K562 (cell line): ENCODE results near the gene COL9A3.

Source experiments
- BHLHE40 ChIP-seq: IDR thresholded peaks from 2 replicates; pipeline ENCODE4 v1.6.1; 2011; ENCODE audit warnings: low read length, improper control_type of control experiment
- CBX3 ChIP-seq, 2 experiments: IDR thresholded peaks; 1 replicate in 1 of 2; 2 replicates in 1 of 2; pipeline ENCODE4 v1.6.1; 2012; ENCODE audit warnings: inconsistent platforms in 2 of 2, low read length in 2 of 2, borderline replicate concordance in 1 of 2, control low read depth in 1 of 2
- CTCF ChIP-seq, 3 experiments: IDR thresholded peaks in 2 of 3; conservative IDR thresholded peaks in 1 of 3; 2 replicates each; pipeline ENCODE4 v1.5.1; 2011 to 2012; ENCODE audit warnings: low read length in 3 of 3, mild to moderate bottlenecking in 3 of 3, control low read depth in 2 of 3, improper control_type of control experiment in 1 of 3, inconsistent platforms in 1 of 3, low read depth in 1 of 3, mixed read lengths in 1 of 3, moderate library complexity in 1 of 3; ENCODE audit not compliant: insufficient read depth in 2 of 3
- EZH2 ChIP-seq: IDR thresholded peaks from 2 replicates; pipeline ENCODE4 v1.6.1; 2012; ENCODE audit warnings: low read depth, mild to moderate bottlenecking, inconsistent platforms, low read length, borderline replicate concordance
- FIP1L1 ChIP-seq: fragments of 200-400 bp; formaldehyde crosslinking; IDR thresholded peaks from 2 replicates; pipeline ENCODE4 v1.6.1; 2018; ENCODE audit warnings: mild to moderate bottlenecking, low read depth, low read length; ENCODE audit not compliant: poor library complexity, severe bottlenecking
- FOXJ2 ChIP-seq: fragments of 200-800 bp; sonication (Bioruptor generic); IDR thresholded peaks from 2 replicates; pipeline ENCODE4 v1.6.1; 2016; ENCODE audit warnings: missing genetic modification characterization, missing compliant biosample characterization
- POLR2A ChIP-seq: fragments of 450-650 bp; conservative IDR thresholded peaks from 2 replicates; pipeline ENCODE4 v1.6.1; 2016
- POLR2AphosphoS5 ChIP-seq: IDR thresholded peaks from 2 replicates; pipeline ENCODE4 v1.6.1; 2011; ENCODE audit warnings: mild to moderate bottlenecking, low read depth, low read length, moderate library complexity; ENCODE audit not compliant: control insufficient read depth, insufficient read depth
- POU5F1 ChIP-seq: fragments of 150-350 bp; IDR thresholded peaks from 2 replicates; pipeline ENCODE4 v1.6.1; 2014; ENCODE audit warnings: borderline replicate concordance, low read length, low read depth, mild to moderate bottlenecking; ENCODE audit not compliant: partially characterized antibody
- RAD21 ChIP-seq, 2 experiments: fragments of 250-450 bp in 1 of 2; fragments of 450-650 bp in 1 of 2; sonication (Bioruptor Pico) in 1 of 2; formaldehyde crosslinking in 1 of 2; IDR thresholded peaks in 1 of 2; conservative IDR thresholded peaks in 1 of 2; 2 replicates each; pipeline versions ENCODE4 v1.4.0 to v1.8.0; 2020 to 2022; ENCODE audit warnings: mild to moderate bottlenecking in 2 of 2, moderate library complexity in 1 of 2
- RBM22 ChIP-seq: fragments of 200-400 bp; formaldehyde crosslinking; IDR thresholded peaks from 2 replicates; pipeline ENCODE4 v1.6.1; 2018; ENCODE audit warnings: low read length, low read depth; ENCODE audit not compliant: poor library complexity, severe bottlenecking
- SPI1 ChIP-seq: IDR thresholded peaks from 2 replicates; pipeline ENCODE4 v1.6.1; 2011; ENCODE audit warnings: low read depth, low read length, control low read depth, borderline replicate concordance
- TAF1 ChIP-seq: IDR thresholded peaks from 2 replicates; pipeline ENCODE4 v1.6.1; 2011; ENCODE audit warnings: mild to moderate bottlenecking, low read length, moderate library complexity; ENCODE audit not compliant: insufficient read depth, control insufficient read depth, severe bottlenecking; ENCODE audit errors: extremely low read depth
- YY1 ChIP-seq, 3 experiments: IDR thresholded peaks; 2 replicates each; pipeline ENCODE4 v1.6.1; 2011; ENCODE audit warnings: low read length in 2 of 3, mild to moderate bottlenecking in 2 of 3, moderate library complexity in 2 of 3, borderline replicate concordance in 1 of 3, control low read depth in 1 of 3, low read depth in 1 of 3; ENCODE audit not compliant: insufficient read depth in 3 of 3, insufficient replicate concordance in 2 of 3, control insufficient read depth in 1 of 3, insufficient read length in 1 of 3; ENCODE audit errors: extremely low read depth in 1 of 3

- TF ChIP-seq CTCF (IDR thresholded peaks at IDR 0.05 in 2 of 3, conservative IDR thresholded peaks at IDR 0.05 in 1 of 3; ENCODE audit: insufficient read depth in 2 of 3, low read depth in 1 of 3, low read length in 3 of 3): no peak
- TF ChIP-seq POLR2AphosphoS5: no peak
- no peak for TF ChIP-seq TAF1
- no peak for TF ChIP-seq FOXJ2 (tag)
- no peak for TF ChIP-seq RBM22
- TF ChIP-seq RAD21 (CRISPR knock-in tag; conservative IDR thresholded peaks at IDR 0.05 in 1 of 2, IDR thresholded peaks at IDR 0.05 in 1 of 2): no peak
- TF ChIP-seq BHLHE40: no peak
- no peak for TF ChIP-seq POU5F1
- no peak for TF ChIP-seq POLR2A
- TF ChIP-seq CBX3 (IDR thresholded peaks at IDR 0.05; ENCODE audit: borderline replicate concordance in 1 of 2, low read length in 2 of 2): no peak
- TF ChIP-seq FIP1L1: no peak
- no peak for TF ChIP-seq EZH2
- no peak for TF ChIP-seq SPI1
- TF ChIP-seq YY1 (IDR thresholded peaks at IDR 0.05; ENCODE audit: borderline replicate concordance in 1 of 3, control insufficient read depth in 1 of 3, extremely low read depth in 1 of 3, insufficient read depth in 3 of 3, insufficient read length in 1 of 3, insufficient replicate concordance in 2 of 3, low read depth in 1 of 3, low read length in 2 of 3): no peak
Observed at GRCh38 chr20:62880935-62881661, 64.2 kb downstream of the COL9A3 start.
